ENCODE results near the gene CLEC3B. TPM values are rescaled to one million over a fixed set of nuclear protein-coding genes. Genes with fewer than 3 reads are reported as not detected.

Gene CLEC3B
- total and polyA plus RNA-seq, 2 donors (not counting 1 experiment from before 2014, with no cell fraction given) = 0.82 TPM; not detected in 1

- H3K4me1 ChIP-seq (ENCODE audit: control insufficient read depth in 2 of 2, insufficient read depth in 2 of 2, low read length in 2 of 2) = peaks cover 11 to 13% of the 10 kb centered on the region in 2 donors
- Mint-ChIP-seq H3K27me3 (no peaks in the 10 kb centered on the region), H3K4me1 (peaks cover 19% of the 10 kb centered on the region), H3K4me3 (no peak overlapping the region), H3K9me3 (ENCODE audit: insufficient read depth) (no peaks in the 10 kb centered on the region), H3K27ac (peak overlapping the region; percentile 16)
- intact Hi-C loops (cut with micrococcal nuclease) = no loop called here
- peak; percentile 29 for DNase-seq
- peak overlapping the region in 1 of 2 donors; percentile 48 for H3K27ac ChIP-seq (ENCODE audit: low read length in 2 of 2)
- no peaks in the 10 kb centered on the region for H4K20me1 ChIP-seq (ENCODE audit: control insufficient read depth, insufficient read depth, low read length, poor library complexity, severe bottlenecking)
- H3K79me2 ChIP-seq (ENCODE audit: control insufficient read depth, insufficient read depth, low read length) = no peaks in the 10 kb centered on the region
- CTCF ChIA-PET = interaction anchor here (0.7 to 1.5 kb wide), 3 partner anchors 9 to 28 kb away, joined by 3 to 5 read pairs (median 4); no protein-coding TSS in a partner anchor
- POLR2A ChIA-PET = interaction anchor here (0.7 kb wide), 1 partner anchor 18 kb away, joined by 3 read pairs; no protein-coding TSS in a partner anchor
- no peak overlapping the region for H2AFZ ChIP-seq (ENCODE audit: insufficient read depth, low read depth, low read length, poor library complexity, severe bottlenecking)
- no peaks in the 10 kb centered on the region for H3K27me3 ChIP-seq (replicated peaks in 1 of 4; ENCODE audit: control extremely low read depth in 1 of 4, control insufficient read depth in 3 of 4, insufficient read depth in 4 of 4, low read length in 3 of 4)
- H3K4me2 ChIP-seq (replicated peaks; ENCODE audit: low read depth, low read length, poor library complexity, severe bottlenecking) = peak overlapping the region; percentile 27
- 19% methylated on average over 5 of the region's 7 CpGs for WGBS (ENCODE audit: insufficient coverage)
- H3K36me3 ChIP-seq (replicated peaks in 1 of 2; ENCODE audit: control extremely low read depth in 1 of 2, control insufficient read depth in 1 of 2, extremely low read depth in 1 of 2, insufficient read depth in 2 of 2, low read length in 1 of 2) = peaks cover 6 to 32% of the 10 kb centered on the region in 2 experiments
- no peak overlapping the region for H3K9ac ChIP-seq (ENCODE audit: low read length)
- H3K4me3 ChIP-seq (ENCODE audit: control extremely low read depth in 1 of 5, extremely low read depth in 1 of 5, insufficient read depth in 1 of 5, low read depth in 2 of 5, low read length in 4 of 5) = no peak overlapping the region
- no peaks in the 10 kb centered on the region for H3K9me3 ChIP-seq (ENCODE audit: control extremely low read depth in 1 of 3, control insufficient read depth in 2 of 3, insufficient read depth in 1 of 3, low read length in 2 of 3)
- peak; percentile 61 for ATAC-seq (ENCODE audit: low read depth)
- TF ChIP-seq CTCF (IDR thresholded peaks at IDR 0.05) (no peak), EZH2 (IDR thresholded peaks at IDR 0.05; ENCODE audit: borderline replicate concordance, insufficient read depth, low read depth, low read length, poor library complexity, severe bottlenecking) (no peak)
These were observed 14.2 kb upstream of the CLEC3B start for GRCh38 chr3:45011756-45012508.

- no peaks in the 10 kb centered on the region for H3K27me3 ChIP-seq (replicated peaks in 1 of 4; ENCODE audit: control extremely low read depth in 1 of 4, control insufficient read depth in 3 of 4, insufficient read depth in 4 of 4, low read length in 3 of 4)
- no peak overlapping the region for H3K27ac ChIP-seq (ENCODE audit: low read length in 2 of 2)
- DNase-seq (no peak), ATAC-seq (ENCODE audit: low read depth) (no peak)
- peaks cover 11 to 13% of the 10 kb centered on the region in 2 donors for H3K4me1 ChIP-seq (ENCODE audit: control insufficient read depth in 2 of 2, insufficient read depth in 2 of 2, low read length in 2 of 2)
- H3K4me2 ChIP-seq (replicated peaks; ENCODE audit: low read depth, low read length, poor library complexity, severe bottlenecking) = no peak overlapping the region
- H3K36me3 ChIP-seq (replicated peaks in 1 of 2; ENCODE audit: control extremely low read depth in 1 of 2, control insufficient read depth in 1 of 2, extremely low read depth in 1 of 2, insufficient read depth in 2 of 2, low read length in 1 of 2) = peaks cover 6 to 25% of the 10 kb centered on the region in 2 experiments
- intact Hi-C loops (cut with micrococcal nuclease) = no loop called here
- TF ChIP-seq CTCF (IDR thresholded peaks at IDR 0.05) = no peak
- no peak for TF ChIP-seq EZH2 (IDR thresholded peaks at IDR 0.05; ENCODE audit: borderline replicate concordance, insufficient read depth, low read depth, low read length, poor library complexity, severe bottlenecking)
- no peaks in the 10 kb centered on the region for H3K79me2 ChIP-seq (ENCODE audit: control insufficient read depth, insufficient read depth, low read length)
- H4K20me1 ChIP-seq (ENCODE audit: control insufficient read depth, insufficient read depth, low read length, poor library complexity, severe bottlenecking) = no peaks in the 10 kb centered on the region
- Mint-ChIP-seq H3K27ac (no peak overlapping the region), H3K9me3 (ENCODE audit: insufficient read depth) (no peaks in the 10 kb centered on the region), H3K4me1 (peaks cover 19% of the 10 kb centered on the region), H3K27me3 (no peaks in the 10 kb centered on the region), H3K4me3 (no peak overlapping the region)
- WGBS (ENCODE audit: insufficient coverage) = 100% methylated on average over 1 of the region's 4 CpGs
- ChIA-PET CTCF (interaction anchor here (1.5 kb wide), 1 partner anchor 26 kb away, joined by 5 read pairs; no protein-coding TSS in a partner anchor), POLR2A (interaction anchor here (0.7 kb wide), 1 partner anchor 18 kb away, joined by 3 read pairs; no protein-coding TSS in a partner anchor)
- H3K9me3 ChIP-seq (ENCODE audit: control extremely low read depth in 1 of 3, control insufficient read depth in 2 of 3, insufficient read depth in 1 of 3, low read length in 2 of 3) = no peaks in the 10 kb centered on the region
- H3K9ac ChIP-seq (ENCODE audit: low read length) = no peak overlapping the region
- no peak overlapping the region for H3K4me3 ChIP-seq (ENCODE audit: control extremely low read depth in 1 of 5, extremely low read depth in 1 of 5, insufficient read depth in 1 of 5, low read depth in 2 of 5, low read length in 4 of 5)
- no peak overlapping the region for H2AFZ ChIP-seq (ENCODE audit: insufficient read depth, low read depth, low read length, poor library complexity, severe bottlenecking)
These were observed 13.5 kb upstream of the CLEC3B start for GRCh38 chr3:45012577-45012976.

Data from B cell (primary cell).